Astrocyte (in vitro differentiated cells and primary cell): ENCODE measurements around the gene TFEB. TPM values are rescaled to one million over a fixed set of nuclear protein-coding genes. Genes with fewer than 3 reads are reported as not detected.
A peak's percentile ranks its signal among the peaks of the same experiment; 100 is the strongest.

Experiments used
- DNase-seq: peaks from one replicate; pipeline ENCODE4 v3.0.0-alpha.2; 2010; ENCODE audit warnings: low read depth
- FAIRE-seq: peaks from 2 replicates; lab custom pipeline; 2011; peaks lifted over from hg19 to GRCh38; lab: Jason Lieb, UNC
- H2AFZ ChIP-seq: 2 replicates; pipeline ENCODE4 v1.6.0; 2012; ENCODE audit warnings: low read depth, low read length, inconsistent platforms
- H3K27ac ChIP-seq: 2 replicates; pipeline ENCODE4 v1.5.1; 2011; ENCODE audit warnings: low read depth, low read length, inconsistent platforms
- H3K27me3 ChIP-seq: 2 replicates; pipeline ENCODE4 v1.6.0; 2011; ENCODE audit warnings: low read length, inconsistent platforms; ENCODE audit not compliant: insufficient read depth
- H3K36me3 ChIP-seq: 2 replicates; pipeline ENCODE4 v1.5.1; 2011; ENCODE audit warnings: low read length, inconsistent platforms; ENCODE audit not compliant: insufficient read depth
- H3K4me1 ChIP-seq: 2 replicates; pipeline ENCODE4 v1.5.1; 2011; ENCODE audit warnings: low read length, inconsistent platforms; ENCODE audit not compliant: insufficient read depth
- H3K4me2 ChIP-seq: 2 replicates; pipeline ENCODE4 v1.6.0; 2012; ENCODE audit warnings: low read length, inconsistent platforms
- H3K4me3 ChIP-seq: 2 replicates; pipeline ENCODE4 v1.5.1; 2011; ENCODE audit warnings: low read depth, mild to moderate bottlenecking, low read length, inconsistent platforms; ENCODE audit not compliant: insufficient read depth
- H3K79me2 ChIP-seq: 2 replicates; pipeline ENCODE4 v1.6.0; 2012; ENCODE audit warnings: mild to moderate bottlenecking, low read length, inconsistent platforms; ENCODE audit not compliant: insufficient read depth
- H3K9ac ChIP-seq: 2 replicates; pipeline ENCODE4 v1.6.0; 2012; ENCODE audit warnings: mild to moderate bottlenecking, low read length, inconsistent platforms
- H3K9me3 ChIP-seq: 2 replicates; pipeline ENCODE4 v1.5.1; 2012; ENCODE audit warnings: low read depth, mild to moderate bottlenecking, low read length, inconsistent platforms; ENCODE audit not compliant: insufficient read depth
- H4K20me1 ChIP-seq: 2 replicates; pipeline ENCODE4 v1.6.0; 2012; ENCODE audit warnings: low read length, inconsistent platforms; ENCODE audit not compliant: insufficient read depth
- H3K27ac Mint-ChIP-seq: one replicate; pipeline ENCODE4 v1.8.0; 2021; ENCODE audit warnings: mild to moderate bottlenecking, mixed read lengths; ENCODE audit not compliant: unreplicated experiment
- H3K27me3 Mint-ChIP-seq: one replicate; pipeline ENCODE4 v1.8.0; 2021; ENCODE audit warnings: low read depth, mixed read lengths; ENCODE audit not compliant: unreplicated experiment
- H3K36me3 Mint-ChIP-seq: one replicate; pipeline ENCODE4 v1.8.0; 2021; ENCODE audit warnings: low read depth, mixed read lengths; ENCODE audit not compliant: unreplicated experiment
- H3K4me1 Mint-ChIP-seq: one replicate; pipeline ENCODE4 v1.8.0; 2021; ENCODE audit warnings: low read depth, mixed read lengths; ENCODE audit not compliant: unreplicated experiment
- H3K4me3 Mint-ChIP-seq: one replicate; pipeline ENCODE4 v1.8.0; 2021; ENCODE audit warnings: mild to moderate bottlenecking, moderate library complexity, mixed read lengths; ENCODE audit not compliant: unreplicated experiment
- H3K9me3 Mint-ChIP-seq: one replicate; pipeline ENCODE4 v1.8.0; 2021; ENCODE audit warnings: mild to moderate bottlenecking, mixed read lengths; ENCODE audit not compliant: unreplicated experiment
- EZH2 ChIP-seq: IDR thresholded peaks from 2 replicates; pipeline ENCODE4 v1.6.1; 2012; ENCODE audit warnings: mild to moderate bottlenecking, low read length, inconsistent platforms; ENCODE audit not compliant: insufficient read depth
- total RNA-seq: library from RNA; stranded (reverse); gene quantifications from 2 replicates; pipeline ENCODE4 v1.2.1, GENCODE V29; 2021
- TF ChIP-seq, protein P1 (sequence below): IDR thresholded peaks from 2 replicates; pipeline ENCODE4 v1.5.1; 2011; ENCODE audit warnings: low read depth, mild to moderate bottlenecking, inconsistent platforms, low read length, moderate library complexity; ENCODE audit not compliant: insufficient read depth

The TFEB gene
- total RNA-seq, 1 donor from 2014 or later, result 4.7 TPM

DNA sequence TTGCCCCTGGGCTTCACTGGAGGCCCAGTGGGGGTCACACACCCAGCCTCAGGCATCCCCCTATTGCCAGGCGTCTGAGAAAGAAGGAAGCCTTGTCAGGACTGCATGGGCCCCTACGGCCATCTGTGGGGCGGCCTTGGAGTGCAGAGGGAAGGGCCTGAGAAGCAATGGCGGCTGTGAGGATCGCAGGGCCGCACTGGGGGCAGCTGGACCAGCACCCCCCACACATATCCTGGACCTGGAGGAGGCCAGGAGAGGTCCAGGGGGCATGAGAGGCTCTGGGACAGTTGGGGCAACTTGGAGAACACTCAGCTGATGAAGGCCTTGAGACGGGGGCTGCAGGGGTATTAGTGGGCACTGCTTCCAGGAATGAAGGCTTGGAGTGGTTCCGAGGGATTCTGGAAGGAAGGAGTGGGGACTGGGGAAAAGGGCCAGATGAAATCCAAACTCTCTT, 80.7 kb downstream of the TFEB start:
- Histone ChIP-seq H3K9ac (no peak overlapping the region), H3K27ac (no peak overlapping the region), H3K36me3 (peaks cover 10% of the 10 kb centered on the region), H3K4me3 (no peak overlapping the region), H2AFZ (no peak overlapping the region), H3K4me2 (no peak overlapping the region), H3K4me1 (peaks cover 12% of the 10 kb centered on the region), H3K27me3 (peaks cover 2% of the 10 kb centered on the region), H4K20me1 (peaks cover 15% of the 10 kb centered on the region), H3K79me2 (no peaks in the 10 kb centered on the region), H3K9me3 (no peaks in the 10 kb centered on the region)
- Mint-ChIP-seq H3K27ac (peak overlapping the region; percentile 72), H3K4me3 (no peak overlapping the region), H3K4me1 (peaks cover 20% of the 10 kb centered on the region), H3K9me3 (no peaks in the 10 kb centered on the region), H3K36me3 (peaks cover 9% of the 10 kb centered on the region), H3K27me3 (peaks cover 8% of the 10 kb centered on the region)
- no peak for FAIRE-seq
- DNase-seq, result no peak
- TF ChIP-seq, protein P1, sequence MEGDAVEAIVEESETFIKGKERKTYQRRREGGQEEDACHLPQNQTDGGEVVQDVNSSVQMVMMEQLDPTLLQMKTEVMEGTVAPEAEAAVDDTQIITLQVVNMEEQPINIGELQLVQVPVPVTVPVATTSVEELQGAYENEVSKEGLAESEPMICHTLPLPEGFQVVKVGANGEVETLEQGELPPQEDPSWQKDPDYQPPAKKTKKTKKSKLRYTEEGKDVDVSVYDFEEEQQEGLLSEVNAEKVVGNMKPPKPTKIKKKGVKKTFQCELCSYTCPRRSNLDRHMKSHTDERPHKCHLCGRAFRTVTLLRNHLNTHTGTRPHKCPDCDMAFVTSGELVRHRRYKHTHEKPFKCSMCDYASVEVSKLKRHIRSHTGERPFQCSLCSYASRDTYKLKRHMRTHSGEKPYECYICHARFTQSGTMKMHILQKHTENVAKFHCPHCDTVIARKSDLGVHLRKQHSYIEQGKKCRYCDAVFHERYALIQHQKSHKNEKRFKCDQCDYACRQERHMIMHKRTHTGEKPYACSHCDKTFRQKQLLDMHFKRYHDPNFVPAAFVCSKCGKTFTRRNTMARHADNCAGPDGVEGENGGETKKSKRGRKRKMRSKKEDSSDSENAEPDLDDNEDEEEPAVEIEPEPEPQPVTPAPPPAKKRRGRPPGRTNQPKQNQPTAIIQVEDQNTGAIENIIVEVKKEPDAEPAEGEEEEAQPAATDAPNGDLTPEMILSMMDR, result no peak
- no peak for TF ChIP-seq EZH2

DNA sequence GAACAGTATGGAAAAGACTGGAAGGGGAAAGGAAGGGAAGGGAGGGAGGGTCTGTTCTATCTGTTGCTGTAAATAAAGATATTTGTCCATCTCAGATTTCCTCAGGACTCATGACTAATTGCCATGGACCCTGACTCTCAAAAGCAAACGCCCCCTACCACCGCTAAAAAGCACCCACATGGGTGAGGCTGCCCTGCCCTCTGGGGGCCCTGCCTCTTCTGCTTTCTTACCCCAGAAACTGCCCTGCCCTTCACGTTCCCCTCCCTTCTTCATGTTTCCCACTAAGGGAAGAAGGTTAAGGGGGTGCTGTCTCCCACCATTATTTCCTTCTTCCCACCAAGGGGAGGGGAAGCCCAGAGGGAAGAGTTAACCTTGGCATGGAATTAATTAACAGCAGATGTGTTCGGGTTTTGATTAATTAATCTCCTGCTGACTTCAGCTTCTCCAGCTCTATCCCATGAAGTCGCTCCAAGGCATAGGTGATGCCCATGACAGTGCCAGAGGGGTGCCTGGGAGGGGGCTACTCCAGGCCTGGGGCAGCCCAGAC, 81.2 kb downstream of the TFEB start:
- TF ChIP-seq EZH2, result no peak
- TF ChIP-seq, protein P1, result no peak
- FAIRE-seq, result no peak
- no peak overlapping the region for H2AFZ ChIP-seq
- peaks cover under 1% of the 10 kb centered on the region for H3K27me3 ChIP-seq
- H3K9me3 Mint-ChIP-seq, result no peaks in the 10 kb centered on the region
- H3K27me3 Mint-ChIP-seq, result peaks cover 8% of the 10 kb centered on the region
- H3K4me3 Mint-ChIP-seq, result no peak overlapping the region
- H3K4me1 ChIP-seq, result peaks cover 12% of the 10 kb centered on the region
- H3K9me3 ChIP-seq, result no peaks in the 10 kb centered on the region
- H3K27ac Mint-ChIP-seq, result no peak overlapping the region
- peaks cover 20% of the 10 kb centered on the region for H4K20me1 ChIP-seq
- no peak overlapping the region for H3K4me3 ChIP-seq
- no peak overlapping the region for H3K4me2 ChIP-seq
- H3K79me2 ChIP-seq, result no peaks in the 10 kb centered on the region
- H3K36me3 Mint-ChIP-seq, result peaks cover 14% of the 10 kb centered on the region
- H3K9ac ChIP-seq, result no peak overlapping the region
- peaks cover 10% of the 10 kb centered on the region for H3K36me3 ChIP-seq
- no peak overlapping the region for H3K27ac ChIP-seq
- DNase-seq, result no peak
- H3K4me1 Mint-ChIP-seq, result peaks cover 20% of the 10 kb centered on the region

- Mint-ChIP-seq H3K36me3 (peaks cover 16% of the 10 kb centered on the region), H3K27ac (no peak overlapping the region), H3K9me3 (no peaks in the 10 kb centered on the region), H3K27me3 (peaks cover 6% of the 10 kb centered on the region), H3K4me3 (no peak overlapping the region), H3K4me1 (peaks cover 20% of the 10 kb centered on the region)
- no peak overlapping the region for H2AFZ ChIP-seq
- no peak overlapping the region for H3K27ac ChIP-seq
- TF ChIP-seq, protein P1, result no peak
- no peak for TF ChIP-seq EZH2
- peaks cover 10% of the 10 kb centered on the region for H3K36me3 ChIP-seq
- peaks cover 25% of the 10 kb centered on the region for H4K20me1 ChIP-seq
- no peak for DNase-seq
- no peaks in the 10 kb centered on the region for H3K27me3 ChIP-seq
- peaks cover 12% of the 10 kb centered on the region for H3K4me1 ChIP-seq
- H3K4me2 ChIP-seq, result no peak overlapping the region
- no peak overlapping the region for H3K9ac ChIP-seq
- FAIRE-seq, result no peak
- no peaks in the 10 kb centered on the region for H3K79me2 ChIP-seq
- no peaks in the 10 kb centered on the region for H3K9me3 ChIP-seq
- no peak overlapping the region for H3K4me3 ChIP-seq
Observed at GRCh38 chr6:41653691-41654090, 81.7 kb downstream of the TFEB start.
